H9 (cell line): Measurements from ENCODE around the gene TLN1. TPM values are rescaled to one million over a fixed set of nuclear protein-coding genes. Genes with fewer than 3 reads are reported as not detected.

ENCODE experiments used
- DNase-seq: peaks from one replicate; pipeline ENCODE4 v3.0.0-alpha.2; 2017
- H2AFZ ChIP-seq: one replicate; pipeline ENCODE4 v1.6.1; 2013; ENCODE audit warnings: mild to moderate bottlenecking, low read length, control low read depth, moderate library complexity
- H2AK5ac ChIP-seq: 2 replicates; pipeline ENCODE4 v1.6.1; 2013; ENCODE audit warnings: low read length, control low read depth, mixed read lengths; ENCODE audit not compliant: insufficient read length
- H2BK120ac ChIP-seq: one replicate; pipeline ENCODE4 v1.6.1; 2013; ENCODE audit warnings: low read depth, mild to moderate bottlenecking, low read length, control low read depth, inconsistent platforms; ENCODE audit not compliant: poor library complexity, severe bottlenecking
- H2BK12ac ChIP-seq: 2 replicates; pipeline ENCODE4 v1.6.1; 2013; ENCODE audit warnings: low read length, control low read depth, mixed read lengths, low read depth; ENCODE audit not compliant: insufficient read length
- H2BK15ac ChIP-seq: 2 replicates; pipeline ENCODE4 v1.6.1; 2013; ENCODE audit warnings: low read depth, low read length, control low read depth
- H2BK20ac ChIP-seq: one replicate; pipeline ENCODE4 v1.6.1; 2013; ENCODE audit warnings: low read depth, mild to moderate bottlenecking, low read length, control low read depth, inconsistent platforms; ENCODE audit not compliant: poor library complexity, severe bottlenecking
- H2BK5ac ChIP-seq: 2 replicates; pipeline ENCODE4 v1.6.1; 2013; ENCODE audit warnings: low read length, control low read depth, mixed read lengths; ENCODE audit not compliant: insufficient read length
- H3K14ac ChIP-seq: 2 replicates; pipeline ENCODE4 v1.6.1; 2013; ENCODE audit warnings: low read length, control low read depth; ENCODE audit not compliant: insufficient read depth
- H3K18ac ChIP-seq: 2 replicates; pipeline ENCODE4 v1.6.1; 2013; ENCODE audit warnings: low read depth, mild to moderate bottlenecking, mixed read lengths, low read length, control low read depth; ENCODE audit not compliant: insufficient read length
- H3K23ac ChIP-seq: 2 replicates; pipeline ENCODE4 v1.6.1; 2013; ENCODE audit warnings: low read length, control low read depth, mixed read lengths, low read depth; ENCODE audit not compliant: insufficient read length
- H3K23me2 ChIP-seq: 2 replicates; pipeline ENCODE4 v1.6.1; 2013; ENCODE audit warnings: low read depth, mild to moderate bottlenecking, mixed read lengths, low read length, control low read depth; ENCODE audit not compliant: insufficient read length, poor library complexity, severe bottlenecking
- H3K27ac ChIP-seq: 2 replicates; pipeline ENCODE4 v1.5.1; 2013; ENCODE audit warnings: low read length, control low read depth, mixed read lengths, low read depth; ENCODE audit not compliant: insufficient read length
- H3K27me3 ChIP-seq: 2 replicates; pipeline ENCODE4 v1.6.1; 2013; ENCODE audit warnings: low read length, control low read depth, inconsistent platforms; ENCODE audit not compliant: insufficient read depth
- H3K4ac ChIP-seq: 2 replicates; pipeline ENCODE4 v1.6.1; 2013; ENCODE audit warnings: low read depth, mild to moderate bottlenecking, control low read depth, inconsistent platforms, low read length, moderate library complexity
- H3K4me1 ChIP-seq: 2 replicates; pipeline ENCODE4 v1.6.1; 2013; ENCODE audit warnings: low read length, control low read depth, inconsistent platforms; ENCODE audit not compliant: insufficient read depth
- H3K4me2 ChIP-seq: 2 replicates; pipeline ENCODE4 v1.6.1; 2013; ENCODE audit warnings: low read length, control low read depth, mixed read lengths; ENCODE audit not compliant: insufficient read length, insufficient read depth
- H3K56ac ChIP-seq: 2 replicates; pipeline ENCODE4 v1.6.1; 2013; ENCODE audit warnings: low read depth, mild to moderate bottlenecking, mixed read lengths, low read length, control low read depth; ENCODE audit not compliant: insufficient read length
- H3K79me1 ChIP-seq: 2 replicates; pipeline ENCODE4 v1.6.1; 2013; ENCODE audit warnings: low read depth, mild to moderate bottlenecking, moderate library complexity, low read length, control low read depth, inconsistent platforms; ENCODE audit not compliant: insufficient read depth, poor library complexity, severe bottlenecking
- H3K79me2 ChIP-seq: 2 replicates; pipeline ENCODE4 v1.6.1; 2013; ENCODE audit warnings: low read length, control low read depth, inconsistent platforms; ENCODE audit not compliant: insufficient read depth
- H3K9ac ChIP-seq: 2 replicates; pipeline ENCODE4 v1.6.1; 2013; ENCODE audit warnings: low read length, control low read depth, mixed read lengths; ENCODE audit not compliant: insufficient read length; ENCODE audit errors: extremely low read depth
- H3K9me3 ChIP-seq: one replicate; pipeline ENCODE4 v1.6.1; 2013; ENCODE audit warnings: low read depth, low read length, inconsistent platforms; ENCODE audit not compliant: control insufficient read depth
- H3T11ph ChIP-seq: one replicate; pipeline ENCODE4 v1.6.1; 2013; ENCODE audit warnings: mild to moderate bottlenecking, low read length, control low read depth, inconsistent platforms
- H4K20me1 ChIP-seq: one replicate; pipeline ENCODE4 v1.6.1; 2013; ENCODE audit not compliant: control insufficient read depth, insufficient read length, insufficient read depth
- H4K5ac ChIP-seq: 2 replicates; pipeline ENCODE4 v1.6.1; 2013; ENCODE audit warnings: low read depth, mild to moderate bottlenecking, mixed read lengths, low read length, control low read depth; ENCODE audit not compliant: insufficient read length
- H4K8ac ChIP-seq: replicated peaks from 2 replicates; pipeline ENCODE4 v1.6.1; 2013; ENCODE audit warnings: low read length, control low read depth, mixed read lengths, low read depth; ENCODE audit not compliant: insufficient read length
- H4K91ac ChIP-seq: 2 replicates; pipeline ENCODE4 v1.6.1; 2013; ENCODE audit warnings: low read depth, mild to moderate bottlenecking, moderate library complexity, mixed read lengths, low read length, control low read depth; ENCODE audit not compliant: insufficient read length
- H3K27ac Mint-ChIP-seq, 3 experiments: 2 replicates in 2 of 3; 3 replicates in 1 of 3; pipeline ENCODE4 v1.8.0; 2020 to 2021; ENCODE audit warnings: mixed read lengths in 3 of 3, mild to moderate bottlenecking in 1 of 3, moderate library complexity in 1 of 3
- H3K27me3 Mint-ChIP-seq: 2 replicates; pipeline ENCODE4 v1.8.0; 2021; ENCODE audit warnings: low read depth, mild to moderate bottlenecking, moderate library complexity, mixed read lengths
- H3K36me3 Mint-ChIP-seq, 3 experiments: 2 replicates in 2 of 3; 3 replicates in 1 of 3; pipeline ENCODE4 v1.8.0; 2020 to 2021; ENCODE audit warnings: low read depth in 3 of 3, mixed read lengths in 3 of 3; ENCODE audit not compliant: insufficient read depth in 1 of 3
- H3K4me1 Mint-ChIP-seq, 2 experiments: 2 replicates each; pipeline ENCODE4 v1.8.0; 2020; ENCODE audit warnings: mixed read lengths in 2 of 2
- H3K4me3 Mint-ChIP-seq, 2 experiments: 2 replicates in 1 of 2; 3 replicates in 1 of 2; pipeline ENCODE4 v1.8.0; 2020 to 2021; ENCODE audit warnings: mild to moderate bottlenecking in 2 of 2, mixed read lengths in 2 of 2, moderate library complexity in 1 of 2
- H3K9me3 Mint-ChIP-seq, 2 experiments: 2 replicates in 1 of 2; 3 replicates in 1 of 2; pipeline ENCODE4 v1.8.0; 2020; ENCODE audit warnings: mild to moderate bottlenecking in 2 of 2, mixed read lengths in 2 of 2, moderate library complexity in 1 of 2
- CTCF ChIP-seq: fragments of 200-600 bp; sonication (generic); conservative IDR thresholded peaks from 3 replicates; pipeline ENCODE4 v1.8.0; 2021; ENCODE audit warnings: antibody characterized with exemption, mild to moderate bottlenecking
- WGBS: extraction: QIAGEN DNeasy Blood & Tissue Kit; methylation state at CpG from one replicate; pipeline ENCODE4 v1.1.7; 2013; ENCODE audit warnings: missing lambda C conversion rate, low lambda C conversion rate, mixed read lengths; ENCODE audit not compliant: insufficient read length; ENCODE audit errors: extremely low coverage; 5-methylcytosine and 5-hydroxymethylcytosine counted together
- total RNA-seq: library from RNA; stranded (reverse); gene quantifications from 2 replicates; pipeline ENCODE4 v1.2.1, GENCODE V29; 2021

TLN1 gene
- total RNA-seq, 1 experiment from 2014 or later = 102 TPM

DNA sequence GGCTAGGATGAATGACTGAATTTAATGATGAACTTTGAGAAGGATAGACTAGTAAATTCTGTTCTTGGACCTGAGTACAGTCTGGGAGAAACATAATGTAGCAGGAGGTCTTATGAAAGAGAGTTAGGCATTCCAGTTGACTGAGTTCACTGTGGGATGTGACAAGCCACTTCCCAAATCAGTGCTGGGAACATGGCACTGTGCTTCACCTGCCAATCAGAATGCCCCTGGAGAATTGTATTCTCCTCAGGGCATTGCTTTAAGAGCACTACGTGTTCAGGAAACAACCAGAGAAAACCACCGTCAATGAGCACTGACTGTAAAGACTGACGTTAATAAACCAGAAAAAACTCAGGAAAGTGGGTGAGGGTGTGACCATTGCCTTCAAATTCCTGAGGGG, 72.7 kb downstream of the TLN1 start:
- Histone ChIP-seq H3K4me2 (peak overlapping the region; percentile 76), H2BK20ac (no peak overlapping the region), H4K20me1 (no peaks in the 10 kb centered on the region), H3K79me1 (no peaks in the 10 kb centered on the region), H3K27me3 (no peaks in the 10 kb centered on the region), H3K4me1 (peaks cover 3% of the 10 kb centered on the region; the same call in 1 of the 2 replicates), H3K56ac (no peak overlapping the region), H2BK12ac (no peak overlapping the region), H3K79me2 (no peaks in the 10 kb centered on the region), H3K23ac (no peak overlapping the region), H3K18ac (no peak overlapping the region), H4K91ac (no peak overlapping the region), H3K14ac (no peak overlapping the region), H3K4ac (no peak overlapping the region), H4K5ac (no peak overlapping the region), H2BK5ac (no peak overlapping the region), H3T11ph (no peak overlapping the region), H2BK15ac (no peak overlapping the region), H3K27ac (no peak overlapping the region), H2AK5ac (no peak overlapping the region), H2AFZ (no peak overlapping the region), H2BK120ac (no peak overlapping the region), H4K8ac (no peak overlapping the region), H3K23me2 (peaks cover 16% of the 10 kb centered on the region), H3K9me3 (no peaks in the 10 kb centered on the region), H3K9ac (no peak overlapping the region)
- Mint-ChIP-seq H3K9me3 (peaks cover 2 to 3% of the 10 kb centered on the region in 2 experiments; a peak in 3 of 5 replicates), H3K4me1 (peaks cover 31 to 36% of the 10 kb centered on the region in 2 experiments), H3K4me3 (peak overlapping the region; percentile 83 to 85), H3K27ac (no peak overlapping the region; a peak in 1 of 7 replicates), H3K27me3 (peaks cover 18% of the 10 kb centered on the region), H3K36me3 (peaks cover 28 to 40% (median 37%) of the 10 kb centered on the region in 3 experiments)
- WGBS = no CpG with 5 or more reads among the region's 3 CpGs
- no peak for TF ChIP-seq CTCF
- no peak for DNase-seq
